Pancreas (tissue), 10 donors: ENCODE measurements around the gene IL4R. TPM values are rescaled to one million over a fixed set of nuclear protein-coding genes. Genes with fewer than 3 reads are reported as not detected.

Source experiments
- ATAC-seq, 4 donors: fragments of 200-7000 bp; cut with Tn5 transposase; one replicate each; pipeline versions ENCODE4 v1.8.0 to v1.9.1; 2020; ENCODE audit warnings: mild to moderate bottlenecking in 4 of 4, moderate library complexity in 4 of 4
- DNase-seq, 6 donors: peaks; one replicate each; pipeline ENCODE4 v3.0.0-alpha.2; 2020
- FAIRE-seq: peaks from 2 replicates; lab custom pipeline; 2012; peaks lifted over from hg19 to GRCh38; lab: Jason Lieb, UNC
- H3K27ac ChIP-seq, 4 donors: fragments of 200-600 bp; sonication (generic); 1 replicate in 3 of 4; 2 replicates in 1 of 4; pipeline versions ENCODE4 v1.5.0 to v1.8.0; 2020
- H3K27me3 ChIP-seq, 4 donors: fragments of 200-600 bp; one replicate each; pipeline ENCODE4 v1.8.0; 2021
- H3K36me3 ChIP-seq, 3 donors: fragments of 200-600 bp; sonication (generic) in 1 of 3; one replicate each; pipeline versions ENCODE4 v1.5.0 to v1.8.0; 2020 to 2021
- H3K4me1 ChIP-seq, 3 donors: fragments of 200-600 bp; one replicate each; pipeline ENCODE4 v1.8.0; 2021
- H3K4me3 ChIP-seq, 4 donors: fragments of 200-600 bp; sonication (generic) in 2 of 4; one replicate each; pipeline versions ENCODE4 v1.5.0 to v1.8.0; 2020 to 2021
- H3K9me3 ChIP-seq, 4 donors: fragments of 200-600 bp; one replicate each; pipeline ENCODE4 v1.8.0; 2021
- CTCF ChIP-seq, 4 donors: fragments of 200-600 bp; sonication (generic) in 3 of 4; IDR thresholded peaks; one replicate each; pipeline versions ENCODE4 v1.5.0 to v1.8.0; 2021; ENCODE audit warnings: antibody characterized with exemption in 4 of 4
- WGBS, 2 donors: extraction: QIAGEN DNeasy Blood & Tissue Kit; methylation state at CpG; one replicate each; pipeline ENCODE4 v1.1.7; 2013; 5-methylcytosine and 5-hydroxymethylcytosine counted together
- intact Hi-C, 3 donors: fragments of 100-400 bp; cut with DNase I; formaldehyde crosslinking; loops; one replicate each; pipeline versions ENCODE4 v1.11.1 to v1.14.2; 2022
- polyA plus RNA-seq, 2 donors: library from polyadenylated mRNA; stranded (reverse); fragments of 200-250 nt; gene quantifications; one replicate each; pipeline ENCODE4 v1.2.3, GENCODE V29; 2013
- total RNA-seq, 6 donors: library from RNA; stranded (reverse); fragmentation: NEBNext Ultra II Directional in 4 of 6; extraction: Animal tissue kit (Norgen Biotek cat#: 25700) in 4 of 6; gene quantifications; one replicate each; pipeline versions ENCODE4 v1.2.1 to v1.2.4, GENCODE V29; 2021 to 2023
- donor health status: healthy with polysubstance abuse.
- donor health status: DM: no; HTN: no; CAD: no; lungs with moderate emphysema.
- donor health status: DM: no; HTN: no; CAD: no.
- donor health status: control.
- donor health status: control.
- donor health status: Bipolar disorder and iron deficiency.
- donor health status: DM: yes; HTN: yes; CAD: no.
- donor health status: DM: no; HTN: no; CAD: no.
- donor health status: DM: no; HTN: no; CAD: no.
- donor health status: DM: yes; HTN: yes; CAD: no.

IL4R gene
- total and polyA plus RNA-seq, 8 donors, result 16.0 to 58.7 (median 30.3) TPM

- Histone ChIP-seq H3K27me3 (no peaks in the 10 kb centered on the region), H3K36me3 (no peaks in the 10 kb centered on the region), H3K4me3 (no peak overlapping the region), H3K4me1 (no peaks in the 10 kb centered on the region), H3K9me3 (no peaks in the 10 kb centered on the region), H3K27ac (no peak overlapping the region)
- intact Hi-C loops, result no loop called here
- DNase-seq (no peak), FAIRE-seq (no peak), ATAC-seq (no peak)
- TF ChIP-seq CTCF (IDR thresholded peaks at IDR 0.05), result no peak
- WGBS, 2 donors, result 73 to 86% methylated on average over 12 of the region's 12 CpGs
Measured at GRCh38 chr16:27303256-27304100, 10.3 kb upstream of the IL4R start.

GRCh38 chr16:27304102-27304501, 9.7 kb upstream of the IL4R start:
- no peak for FAIRE-seq
- intact Hi-C loops, result no loop called here
- Histone ChIP-seq H3K4me1 (no peaks in the 10 kb centered on the region), H3K27ac (no peak overlapping the region), H3K4me3 (no peak overlapping the region), H3K36me3 (no peaks in the 10 kb centered on the region), H3K27me3 (no peaks in the 10 kb centered on the region), H3K9me3 (no peaks in the 10 kb centered on the region)
- WGBS, 2 donors, result 31 to 55% methylated on average over 2 of the region's 2 CpGs
- no peak for DNase-seq
- ATAC-seq, result no peak
- no peak for TF ChIP-seq CTCF (IDR thresholded peaks at IDR 0.05)

- WGBS, 2 donors, result 40 to 48% methylated on average over 5 of the region's 5 CpGs
- DNase-seq (no peak), FAIRE-seq (no peak), ATAC-seq (peak in 2 of 4 donors; percentile 48 to 56)
- Histone ChIP-seq H3K27me3 (no peaks in the 10 kb centered on the region), H3K4me3 (no peak overlapping the region), H3K36me3 (no peaks in the 10 kb centered on the region), H3K9me3 (no peaks in the 10 kb centered on the region), H3K27ac (no peak overlapping the region), H3K4me1 (no peaks in the 10 kb centered on the region)
- TF ChIP-seq CTCF (IDR thresholded peaks at IDR 0.05), result no peak
- intact Hi-C loops, result no loop called here
Measured at GRCh38 chr16:27304881-27305745, 8.7 kb upstream of the IL4R start.

GRCh38 chr16:27305839-27306442, 7.8 kb upstream of the IL4R start:
- TF ChIP-seq CTCF (IDR thresholded peaks at IDR 0.05), result no peak
- FAIRE-seq (no peak), DNase-seq (no peak), ATAC-seq (no peak)
- H3K4me1 ChIP-seq, result no peaks in the 10 kb centered on the region
- no peaks in the 10 kb centered on the region for H3K36me3 ChIP-seq
- H3K27ac ChIP-seq, result no peak overlapping the region
- H3K9me3 ChIP-seq, result no peaks in the 10 kb centered on the region
- 82 to 95% methylated on average over 9 of the region's 9 CpGs for WGBS, 2 donors
- H3K4me3 ChIP-seq, result no peak overlapping the region
- intact Hi-C loops, result no loop called here
- H3K27me3 ChIP-seq, result no peaks in the 10 kb centered on the region
